Breast epithelium (tissue), 4 donors: ENCODE data around the gene TSPAN4. TPM values are rescaled to one million over a fixed set of nuclear protein-coding genes. Genes with fewer than 3 reads are reported as not detected.

Experiments used
- DNase-seq, 2 donors: peaks; one replicate each; pipeline ENCODE4 v3.0.0-alpha.2; 2019; ENCODE audit warnings: low spot score in 2 of 2
- H3K27ac ChIP-seq, 2 donors: fragments of 200-600 bp; sonication (generic) in 1 of 2; one replicate each; pipeline ENCODE4 v1.5.1; 2016 to 2019; ENCODE audit warnings: mild to moderate bottlenecking in 1 of 2
- H3K27me3 ChIP-seq, 2 donors: fragments of 200-600 bp; sonication (generic) in 1 of 2; one replicate each; pipeline versions ENCODE4 v1.5.1 to v1.6.0; 2017 to 2019; ENCODE audit warnings: control low read depth in 1 of 2, mild to moderate bottlenecking in 1 of 2
- H3K36me3 ChIP-seq: fragments of 200-600 bp; one replicate; pipeline ENCODE4 v1.5.1; 2019
- H3K4me1 ChIP-seq, 2 donors: fragments of 200-600 bp; sonication (generic); one replicate each; pipeline ENCODE4 v1.5.1; 2016 to 2019; ENCODE audit warnings: control low read depth in 1 of 2
- H3K4me3 ChIP-seq, 3 donors: fragments of 200-600 bp; sonication (generic); 1 replicate in 2 of 3; 2 replicates in 1 of 3; pipeline ENCODE4 v1.5.1; 2016 to 2019; ENCODE audit warnings: mild to moderate bottlenecking in 3 of 3, moderate library complexity in 2 of 3
- H3K9me3 ChIP-seq, 2 donors: fragments of 200-600 bp; sonication (generic) in 1 of 2; one replicate each; pipeline ENCODE4 v1.5.1; 2016 to 2019; ENCODE audit warnings: control low read depth in 1 of 2
- CTCF ChIP-seq, 3 donors: fragments of 450-650 bp; IDR thresholded peaks; one replicate each; pipeline ENCODE4 v1.5.1; 2016 to 2017; ENCODE audit warnings: antibody characterized with exemption in 3 of 3, mild to moderate bottlenecking in 3 of 3, moderate library complexity in 3 of 3
- POLR2A ChIP-seq: fragments of 450-650 bp; IDR thresholded peaks from one replicate; pipeline ENCODE4 v1.6.1; 2016; ENCODE audit warnings: antibody characterized with exemption, mild to moderate bottlenecking, moderate library complexity
- POLR2AphosphoS5 ChIP-seq, 3 donors: sonication (generic); formaldehyde crosslinking; IDR thresholded peaks; one replicate each; pipeline ENCODE4 v1.6.1; 2017; ENCODE audit warnings: antibody characterized with exemption in 3 of 3
- intact Hi-C: fragments of 100-400 bp; cut with DNase I; formaldehyde crosslinking; loops from one replicate; pipeline ENCODE4 v1.15.1; 2023; ENCODE audit warnings: low total_unique reads
- total RNA-seq, 3 donors: library from RNA; depleted of rRNA; stranded (reverse); fragments of >200 nt; gene quantifications; one replicate each; pipeline ENCODE4 v1.1.0, GENCODE V29; 2016

The TSPAN4 gene
- total RNA-seq, 3 donors from 2014 or later = 72.4 to 217 (median 107) TPM

DNA sequence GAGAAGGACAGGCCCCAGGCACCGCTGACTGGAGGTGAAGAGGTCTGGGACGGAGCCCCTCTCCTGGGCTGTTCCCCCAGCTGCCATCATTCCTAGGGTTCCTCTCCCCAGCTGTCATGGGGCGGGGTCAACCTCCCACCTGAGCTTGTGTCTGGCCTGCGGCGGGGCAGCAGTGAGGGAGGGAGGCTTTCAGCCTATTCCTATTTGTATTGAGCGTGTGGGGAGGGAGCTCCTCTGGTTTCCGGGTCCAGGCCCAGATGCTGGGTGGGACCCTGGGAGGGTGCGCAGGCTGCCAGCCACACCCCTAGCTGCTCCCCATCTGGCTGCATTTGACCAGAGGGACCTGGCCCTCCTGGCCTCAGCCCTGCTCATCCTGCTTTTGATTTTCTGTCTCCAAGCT lies 13.7 kb downstream of the TSPAN4 start:
- H3K36me3 ChIP-seq = no peaks in the 10 kb centered on the region
- intact Hi-C loops = loop anchor here (10.0 kb wide), 1 partner anchor 198 kb away; no protein-coding TSS in a partner anchor
- H3K4me1 ChIP-seq = peaks cover 0 to 4% of the 10 kb centered on the region in 2 donors
- TF ChIP-seq POLR2AphosphoS5 (IDR thresholded peaks at IDR 0.05) = no peak
- TF ChIP-seq CTCF (IDR thresholded peaks at IDR 0.05) = no peak
- TF ChIP-seq POLR2A = no peak
- no peak for DNase-seq
- H3K9me3 ChIP-seq = no peaks in the 10 kb centered on the region
- no peak overlapping the region for H3K27ac ChIP-seq
- H3K4me3 ChIP-seq = no peak overlapping the region
- H3K27me3 ChIP-seq = no peaks in the 10 kb centered on the region

GRCh38 chr11:858053-858761 lies 15.6 kb downstream of the TSPAN4 start:
- Histone ChIP-seq H3K27ac (no peak overlapping the region), H3K4me1 (peaks cover 0 to 4% of the 10 kb centered on the region in 2 donors), H3K4me3 (no peak overlapping the region), H3K36me3 (no peaks in the 10 kb centered on the region), H3K9me3 (no peaks in the 10 kb centered on the region), H3K27me3 (no peaks in the 10 kb centered on the region)
- intact Hi-C loops = loop anchor here (10.0 kb wide), 1 partner anchor 197 kb away; no protein-coding TSS in a partner anchor
- no peak for DNase-seq
- no peak for TF ChIP-seq POLR2AphosphoS5 (IDR thresholded peaks at IDR 0.05)
- no peak for TF ChIP-seq POLR2A
- no peak for TF ChIP-seq CTCF (IDR thresholded peaks at IDR 0.05)

DNA sequence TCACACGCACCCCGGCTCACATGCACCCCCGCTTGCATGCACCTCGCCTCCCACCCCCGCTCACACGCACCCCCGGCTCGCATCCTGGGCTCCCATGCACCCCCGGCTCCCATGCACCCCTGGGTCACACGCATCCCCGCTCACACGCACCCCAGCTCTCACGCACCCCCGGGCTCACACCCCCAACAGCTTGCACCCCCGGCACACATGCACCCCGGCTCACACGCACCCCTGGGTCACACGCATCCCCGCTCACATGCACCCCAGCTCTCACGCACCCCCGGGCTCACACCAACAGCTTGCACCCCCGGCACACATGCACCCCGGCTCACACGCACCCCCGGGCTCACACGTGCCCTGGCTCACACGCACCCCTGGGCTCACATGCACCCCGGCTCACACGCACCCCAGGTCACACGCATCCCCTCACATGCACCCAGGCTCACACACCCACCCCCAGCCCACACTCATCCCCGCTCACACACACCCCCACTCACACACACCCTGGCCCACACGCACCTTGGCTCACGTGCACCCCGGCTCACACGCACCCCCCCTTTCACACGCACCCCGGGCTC lies 16.2 kb downstream of the TSPAN4 start:
- no peak for TF ChIP-seq CTCF (IDR thresholded peaks at IDR 0.05)
- Histone ChIP-seq H3K27ac (no peak overlapping the region), H3K4me1 (peaks cover 0 to 4% of the 10 kb centered on the region in 2 donors), H3K9me3 (no peaks in the 10 kb centered on the region), H3K36me3 (no peaks in the 10 kb centered on the region), H3K4me3 (no peak overlapping the region), H3K27me3 (no peaks in the 10 kb centered on the region)
- intact Hi-C loops = loop anchor here (10.0 kb wide), 1 partner anchor 196 kb away; no protein-coding TSS in a partner anchor
- DNase-seq = no peak

DNA sequence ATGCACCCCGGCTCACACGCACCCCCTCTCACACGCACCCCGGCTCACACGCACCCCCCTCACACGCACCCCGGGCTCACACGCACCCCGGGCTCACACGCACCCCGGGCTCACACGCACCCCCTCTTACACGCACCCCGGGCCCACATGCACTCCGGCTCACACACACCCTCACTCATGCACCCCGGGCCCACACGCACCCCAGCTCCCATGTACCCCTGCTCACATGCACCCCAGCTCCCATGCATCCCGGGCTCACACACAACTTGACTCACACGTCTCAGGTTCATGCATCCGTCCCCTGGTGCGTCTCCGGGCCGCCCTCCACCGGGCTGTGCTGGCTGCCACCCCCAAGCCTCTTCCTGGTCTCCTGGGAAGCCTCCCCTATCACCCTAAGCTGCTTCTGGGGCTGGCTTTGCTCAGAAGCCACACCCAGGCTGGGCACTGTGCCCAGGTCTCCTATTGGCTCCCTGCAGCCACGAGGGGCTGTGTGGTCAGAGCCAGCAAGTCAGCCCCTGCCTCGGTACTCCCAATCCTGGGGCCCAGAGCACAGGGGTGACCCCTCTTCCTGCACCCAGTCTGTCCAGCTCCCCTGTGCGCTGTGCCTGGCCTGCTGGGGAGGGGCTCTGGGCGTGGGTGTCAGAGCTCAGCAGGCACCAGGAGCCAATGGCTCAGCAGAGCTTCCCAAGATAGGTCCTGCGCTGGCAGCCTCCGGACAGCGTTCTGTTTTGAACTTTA lies 16.9 kb downstream of the TSPAN4 start:
- H3K27ac ChIP-seq = peak overlapping the region in 1 of 2 donors; percentile 55
- no peak for TF ChIP-seq POLR2A
- TF ChIP-seq CTCF (IDR thresholded peaks at IDR 0.05) = no peak
- H3K36me3 ChIP-seq = no peaks in the 10 kb centered on the region
- no peaks in the 10 kb centered on the region for H3K27me3 ChIP-seq
- peak overlapping the region in 2 of 3 donors; percentile 26 to 50 for H3K4me3 ChIP-seq
- H3K4me1 ChIP-seq = peaks cover 0 to 4% of the 10 kb centered on the region in 2 donors
- H3K9me3 ChIP-seq = no peaks in the 10 kb centered on the region
- DNase-seq = peak in 1 of 2 donors; percentile 80
- intact Hi-C loops = loop anchor here (10.0 kb wide), 2 partner anchors 125 to 195 kb away; no protein-coding TSS in a partner anchor
